ENCODE measurements around the gene ADARB2. TPM values are rescaled to one million over a fixed set of nuclear protein-coding genes. Genes with fewer than 3 reads are reported as not detected.

The ADARB2 gene
- total RNA-seq, 3 donors from 2014 or later (not counting 1 experiment from before 2014, with no cell fraction given), result 0.27 to 0.78 (median 0.40) TPM

GRCh38 chr10:1154531-1155295 is 582.6 kb downstream of the ADARB2 start:
- TF ChIP-seq CTCF (IDR thresholded peaks at IDR 0.05), result no peak

GRCh38 chr10:1153805-1154351 is 583.4 kb downstream of the ADARB2 start:
- Histone ChIP-seq H3K4me1 (ENCODE audit: control insufficient read depth, insufficient read depth, low read length) (peaks cover 5% of the 10 kb centered on the region), H3K27ac (ENCODE audit: low read length) (no peak overlapping the region), H3K4me3 (ENCODE audit: low read length) (no peak overlapping the region), H3K9me3 (ENCODE audit: control insufficient read depth, insufficient read depth, low read length) (no peaks in the 10 kb centered on the region), H3K27me3 (ENCODE audit: control insufficient read depth, insufficient read depth, low read length) (no peaks in the 10 kb centered on the region), H3K36me3 (ENCODE audit: control insufficient read depth, insufficient read depth, low read length) (no peaks in the 10 kb centered on the region)
- no peak overlapping the region for H3K27ac Mint-ChIP-seq
- TF ChIP-seq CTCF (IDR thresholded peaks at IDR 0.05), result no peak
- peaks cover 6 to 18% of the 10 kb centered on the region in 2 donors for H3K4me1 Mint-ChIP-seq
- DNase-seq (no peak), ATAC-seq (no peak)
- H3K36me3 Mint-ChIP-seq, result no peaks in the 10 kb centered on the region
- 82% methylated on average over 20 of the region's 20 CpGs for WGBS (ENCODE audit: insufficient coverage)
- no peak overlapping the region for H3K4me3 Mint-ChIP-seq
- H3K27me3 Mint-ChIP-seq (ENCODE audit: low read depth in 2 of 2), result peaks cover 0 to 11% of the 10 kb centered on the region in 2 donors
- intact Hi-C loops (cut with micrococcal nuclease), result no loop called here
- H3K9me3 Mint-ChIP-seq, result no peaks in the 10 kb centered on the region

More at GRCh38 chr10:1154531-1155295, 582.6 kb downstream of the ADARB2 start:
- H3K4me3 ChIP-seq (ENCODE audit: low read length), result no peak overlapping the region
- H3K36me3 ChIP-seq (ENCODE audit: control insufficient read depth, insufficient read depth, low read length), result no peaks in the 10 kb centered on the region
- no peak overlapping the region for H3K27ac ChIP-seq (ENCODE audit: low read length)
- Mint-ChIP-seq H3K4me3 (no peak overlapping the region), H3K27ac (no peak overlapping the region), H3K4me1 (peaks cover 2 to 11% of the 10 kb centered on the region in 2 donors), H3K9me3 (no peaks in the 10 kb centered on the region), H3K27me3 (ENCODE audit: low read depth in 2 of 2) (peaks cover 0 to 9% of the 10 kb centered on the region in 2 donors), H3K36me3 (no peaks in the 10 kb centered on the region)
- no peaks in the 10 kb centered on the region for H3K9me3 ChIP-seq (ENCODE audit: control insufficient read depth, insufficient read depth, low read length)
- ATAC-seq, result no peak
- intact Hi-C loops (cut with micrococcal nuclease), result no loop called here
- DNase-seq, result no peak
- WGBS (ENCODE audit: insufficient coverage), result 92% methylated on average over 8 of the region's 9 CpGs
- peaks cover 5% of the 10 kb centered on the region for H3K4me1 ChIP-seq (ENCODE audit: control insufficient read depth, insufficient read depth, low read length)
- H3K27me3 ChIP-seq (ENCODE audit: control insufficient read depth, insufficient read depth, low read length), result no peaks in the 10 kb centered on the region

GRCh38 chr10:1153251-1153763 is 584.0 kb downstream of the ADARB2 start:
- H3K9me3 ChIP-seq (ENCODE audit: control insufficient read depth, insufficient read depth, low read length), result no peaks in the 10 kb centered on the region
- H3K27ac Mint-ChIP-seq, result no peak overlapping the region
- H3K4me3 ChIP-seq (ENCODE audit: low read length), result no peak overlapping the region
- no peak for DNase-seq
- H3K4me1 ChIP-seq (ENCODE audit: control insufficient read depth, insufficient read depth, low read length), result peaks cover 5% of the 10 kb centered on the region
- no peaks in the 10 kb centered on the region for H3K36me3 ChIP-seq (ENCODE audit: control insufficient read depth, insufficient read depth, low read length)
- no peaks in the 10 kb centered on the region for H3K36me3 Mint-ChIP-seq
- intact Hi-C loops (cut with micrococcal nuclease), result no loop called here
- H3K27ac ChIP-seq (ENCODE audit: low read length), result no peak overlapping the region
- H3K4me1 Mint-ChIP-seq, result peaks cover 6 to 18% of the 10 kb centered on the region in 2 donors
- peaks cover 0 to 10% of the 10 kb centered on the region in 2 donors for H3K27me3 Mint-ChIP-seq (ENCODE audit: low read depth in 2 of 2)
- no peak overlapping the region for H3K4me3 Mint-ChIP-seq
- WGBS (ENCODE audit: insufficient coverage), result 78% methylated on average over 6 of the region's 6 CpGs
- TF ChIP-seq CTCF (IDR thresholded peaks at IDR 0.05), result no peak
- no peaks in the 10 kb centered on the region for H3K27me3 ChIP-seq (ENCODE audit: control insufficient read depth, insufficient read depth, low read length)
- ATAC-seq, result no peak
- no peaks in the 10 kb centered on the region for H3K9me3 Mint-ChIP-seq
